Astrocyte (in vitro differentiated cells and primary cell): ENCODE measurements around the gene MLPH.

Experiments
- EZH2 ChIP-seq: IDR thresholded peaks from 2 replicates; pipeline ENCODE4 v1.6.1; 2012; ENCODE audit warnings: mild to moderate bottlenecking, low read length, inconsistent platforms; ENCODE audit not compliant: insufficient read depth
- TF ChIP-seq, protein P1 (sequence below): IDR thresholded peaks from 2 replicates; pipeline ENCODE4 v1.5.1; 2011; ENCODE audit warnings: low read depth, mild to moderate bottlenecking, inconsistent platforms, low read length, moderate library complexity; ENCODE audit not compliant: insufficient read depth

DNA sequence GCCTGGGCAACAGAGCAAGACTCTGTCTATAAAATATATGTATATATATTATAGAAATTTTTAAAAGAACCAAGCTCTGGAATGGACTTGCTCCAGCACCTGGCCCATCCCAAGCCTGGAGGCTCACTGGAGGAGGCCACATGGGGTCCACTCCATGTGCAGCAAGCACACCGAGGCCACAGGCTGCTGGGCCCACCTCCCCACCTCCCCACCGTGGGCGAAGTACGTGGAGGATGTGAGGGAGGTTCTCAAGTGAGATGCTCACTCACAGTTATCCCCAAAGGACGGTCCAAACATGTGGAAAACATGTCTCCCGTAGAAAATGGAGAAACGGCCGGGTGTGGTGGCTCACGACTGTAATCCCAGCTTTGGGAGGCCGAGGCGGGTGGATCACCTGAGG, 117.3 kb downstream of the MLPH start:
- TF ChIP-seq, protein P1, sequence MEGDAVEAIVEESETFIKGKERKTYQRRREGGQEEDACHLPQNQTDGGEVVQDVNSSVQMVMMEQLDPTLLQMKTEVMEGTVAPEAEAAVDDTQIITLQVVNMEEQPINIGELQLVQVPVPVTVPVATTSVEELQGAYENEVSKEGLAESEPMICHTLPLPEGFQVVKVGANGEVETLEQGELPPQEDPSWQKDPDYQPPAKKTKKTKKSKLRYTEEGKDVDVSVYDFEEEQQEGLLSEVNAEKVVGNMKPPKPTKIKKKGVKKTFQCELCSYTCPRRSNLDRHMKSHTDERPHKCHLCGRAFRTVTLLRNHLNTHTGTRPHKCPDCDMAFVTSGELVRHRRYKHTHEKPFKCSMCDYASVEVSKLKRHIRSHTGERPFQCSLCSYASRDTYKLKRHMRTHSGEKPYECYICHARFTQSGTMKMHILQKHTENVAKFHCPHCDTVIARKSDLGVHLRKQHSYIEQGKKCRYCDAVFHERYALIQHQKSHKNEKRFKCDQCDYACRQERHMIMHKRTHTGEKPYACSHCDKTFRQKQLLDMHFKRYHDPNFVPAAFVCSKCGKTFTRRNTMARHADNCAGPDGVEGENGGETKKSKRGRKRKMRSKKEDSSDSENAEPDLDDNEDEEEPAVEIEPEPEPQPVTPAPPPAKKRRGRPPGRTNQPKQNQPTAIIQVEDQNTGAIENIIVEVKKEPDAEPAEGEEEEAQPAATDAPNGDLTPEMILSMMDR: no peak
- TF ChIP-seq EZH2: no peak
